Motor neuron (in vitro differentiated cells): Measurements from ENCODE around the gene HAS3. TPM values are rescaled to one million over a fixed set of nuclear protein-coding genes. Genes with fewer than 3 reads are reported as not detected.
"Not testable (repeated sequence)": the region's sequence is repeated elsewhere in the genome, so short reads cannot be mapped to it uniquely, and the experiment has no call there.

Experiments
- ATAC-seq, 8 experiments: fragments of 200-7000 bp; cut with Tn5 transposase; replicated peaks in 6 of 8; 2 replicates each; pipeline ENCODE4 v1.8.0; 2021; ENCODE audit warnings: mild to moderate bottlenecking in 8 of 8, moderate library complexity in 8 of 8
- H3K27ac ChIP-seq, 2 donors: fragments of 250-450 bp; sonication (Bioruptor Pico); 2 replicates each; pipeline ENCODE4 v1.9.0; 2021; ENCODE audit warnings: antibody characterized with exemption in 2 of 2, mild to moderate bottlenecking in 2 of 2, moderate library complexity in 1 of 2
- H3K4me1 ChIP-seq, 2 donors: fragments of 250-450 bp; sonication (Bioruptor Pico); replicated peaks in 1 of 2; 2 replicates each; pipeline ENCODE4 v1.6.1; 2021; ENCODE audit warnings: antibody characterized with exemption in 2 of 2, mild to moderate bottlenecking in 2 of 2, moderate library complexity in 1 of 2
- H3K4me3 ChIP-seq, 5 donors: fragments of 250-450 bp; sonication (Bioruptor Pico); 2 replicates each; pipeline ENCODE4 v1.9.0; 2021; ENCODE audit warnings: antibody characterized with exemption in 5 of 5, mild to moderate bottlenecking in 5 of 5, moderate library complexity in 4 of 5
- WGBS, 10 experiments: fragments of 450-650 bp; shearing (Covaris generic); methylation state at CpG; one replicate each; pipeline ENCODE4 v1.0.0; 2022; 5-methylcytosine and 5-hydroxymethylcytosine counted together
- in situ Hi-C, 9 experiments: fragments of 400-800 bp; cut with MboI; loops; one replicate each; pipeline ENCODE4 v1.15.0; 2021; ENCODE audit warnings: low sequenced_read_pairs in 9 of 9, low pct_unique_long_range_greater_than_20kb in 2 of 9; ENCODE audit not compliant: unreplicated experiment in 9 of 9
- total RNA-seq, 8 experiments: library from RNA; unstranded; fragments of 300-600 nt; gene quantifications; 2 replicates each; pipeline versions ENCODE4 v1.2.3 to v1.2.4, GENCODE V29; 2022

Gene HAS3
- total RNA-seq, 8 experiments from 2014 or later, result 1.0 to 38.8 (median 2.5) TPM

DNA sequence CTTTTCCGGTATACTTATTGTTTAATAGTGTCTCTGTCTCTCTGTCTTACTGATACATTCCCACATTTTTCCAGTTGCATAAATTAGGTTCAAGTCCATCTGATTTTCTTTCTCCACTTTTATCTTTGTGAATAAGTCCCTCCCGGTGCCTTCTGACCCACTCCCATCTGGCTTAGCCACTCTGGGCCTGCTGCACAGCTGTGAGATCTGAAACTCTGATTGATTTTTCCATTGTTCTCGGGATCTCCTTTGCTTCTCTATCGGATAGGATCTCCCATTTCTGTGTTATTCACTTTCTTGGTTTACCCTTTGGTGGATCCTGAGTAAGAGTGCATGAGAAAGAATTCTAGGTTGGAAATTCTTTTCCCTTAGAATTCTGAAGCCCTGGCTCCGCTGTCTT lies 35.6 kb downstream of the HAS3 start:
- peak in 1 of 8 experiments; percentile 33 for ATAC-seq
- Histone ChIP-seq H3K4me3 (no peak overlapping the region), H3K4me1 (no peaks in the 10 kb centered on the region), H3K27ac (no peak overlapping the region)
- WGBS, 10 experiments, result 41 to 88% (median 70%) methylated on average over 2 to 5 of the region's 5 CpGs
- in situ Hi-C loops, result loop anchor here in 1 of 9 experiments (25.0 kb wide), 1 partner anchor 254 kb away; no protein-coding TSS in a partner anchor

DNA sequence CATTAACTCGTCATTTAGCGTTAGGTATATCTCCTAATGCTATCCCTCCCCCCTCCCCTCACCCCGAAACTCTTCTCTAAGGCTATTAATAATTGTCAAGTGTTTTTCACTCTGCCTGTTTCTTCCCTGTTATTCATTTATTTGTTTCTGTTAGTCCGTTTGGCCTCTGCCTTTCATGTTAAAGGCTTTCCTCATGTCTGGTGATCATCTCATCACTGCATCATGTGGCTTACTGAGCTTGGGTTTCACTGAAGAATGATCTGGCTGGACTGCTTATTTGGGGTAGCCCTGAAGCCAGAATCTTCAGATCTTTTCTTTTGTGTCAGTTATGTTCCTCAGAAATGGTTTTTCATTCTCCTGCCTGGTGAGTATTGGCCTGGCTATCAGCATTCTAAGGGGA lies 36.5 kb downstream of the HAS3 start:
- ATAC-seq, result no peak
- Histone ChIP-seq H3K4me1 (no peaks in the 10 kb centered on the region), H3K4me3 (no peak overlapping the region), H3K27ac (no peak overlapping the region)
- WGBS, 10 experiments, result 40 to 94% (median 68%) methylated on average over 1 to 4 of the region's 4 CpGs; no CpG with 5 or more reads in 4 of the 10 experiments
- in situ Hi-C loops, result loop anchor here in 1 of 9 experiments (25.0 kb wide), 1 partner anchor 255 kb away; no protein-coding TSS in a partner anchor

DNA sequence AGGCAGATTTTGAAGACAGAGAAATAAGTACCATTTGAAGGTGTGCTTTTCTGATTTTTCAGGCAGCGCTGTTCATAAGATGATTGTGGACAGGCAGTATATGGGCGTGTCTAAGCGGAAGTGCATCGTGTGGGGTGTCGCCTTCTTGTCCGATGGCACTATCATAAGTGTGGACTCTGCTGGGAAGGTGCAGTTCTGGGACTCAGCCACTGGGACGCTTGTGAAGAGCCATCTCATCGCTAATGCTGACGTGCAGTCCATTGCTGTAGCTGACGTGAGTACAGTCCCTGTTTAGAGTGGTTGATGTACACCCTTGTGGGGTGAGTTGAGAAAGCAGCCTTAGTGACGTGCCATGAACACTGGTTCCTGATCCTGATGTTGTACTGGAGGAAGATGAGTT lies 37.7 kb downstream of the HAS3 start:
- no peaks in the 10 kb centered on the region for H3K4me1 ChIP-seq
- in situ Hi-C loops, result loop anchor here in 1 of 9 experiments (25.0 kb wide), 1 partner anchor 256 kb away; no protein-coding TSS in a partner anchor
- no peak overlapping the region for H3K4me3 ChIP-seq
- ATAC-seq, result peak in 3 of 8 experiments; percentile 30 to 77 (median 58)
- WGBS, 10 experiments, result 58 to 100% (median 89%) methylated on average over 1 to 5 of the region's 11 CpGs; no CpG with 5 or more reads in 2 of the 10 experiments
- no peak overlapping the region for H3K27ac ChIP-seq

DNA sequence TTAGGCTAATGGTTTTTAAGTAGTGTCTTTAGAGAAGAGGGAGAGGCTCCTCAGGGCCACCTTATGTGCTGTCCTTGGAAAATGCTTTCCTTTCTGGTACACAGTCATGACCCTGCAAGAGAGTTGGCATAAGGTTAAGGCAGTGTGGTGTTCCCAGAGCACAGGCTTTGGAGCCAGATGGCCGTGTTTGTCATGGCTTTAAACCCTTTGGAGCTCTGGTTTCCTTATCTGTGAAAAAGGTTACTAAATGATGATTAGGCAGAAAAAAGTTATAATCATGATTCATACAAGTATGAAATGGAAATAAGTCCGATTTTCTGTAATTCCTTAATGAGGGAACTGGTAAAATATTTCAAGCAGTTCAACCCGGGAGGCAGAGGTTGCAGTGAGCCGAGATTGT lies 40.2 kb downstream of the HAS3 start:
- in situ Hi-C loops, result loop anchor here in 1 of 9 experiments (25.0 kb wide), 1 partner anchor 258 kb away; no protein-coding TSS in a partner anchor
- H3K4me1 ChIP-seq, result no peaks in the 10 kb centered on the region
- no peak overlapping the region for H3K27ac ChIP-seq
- H3K4me3 ChIP-seq, result no peak overlapping the region
- 52 to 100% (median 87%) methylated on average over 2 to 4 of the region's 4 CpGs; no CpG with 5 or more reads in 2 of the 10 experiments for WGBS, 10 experiments
- no peak for ATAC-seq

DNA sequence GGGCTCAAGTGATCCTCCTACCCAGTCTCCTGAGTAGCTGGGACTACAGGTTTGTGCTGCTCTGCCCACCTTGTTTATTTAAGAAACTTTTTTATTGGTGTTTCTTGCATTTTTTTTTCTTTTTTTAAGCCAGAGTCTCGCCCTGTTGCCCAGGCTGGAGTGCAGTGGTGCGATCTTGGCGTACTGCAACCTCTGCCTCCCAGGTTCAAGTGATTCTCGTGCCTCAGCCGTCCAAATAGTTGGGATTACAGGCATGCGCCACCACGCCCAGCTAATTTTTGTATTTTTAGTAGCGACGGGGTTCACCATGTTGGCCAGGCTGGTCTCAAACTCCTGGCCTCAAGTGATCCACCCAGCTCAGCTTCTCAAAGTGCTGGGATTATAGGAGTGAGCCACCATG lies 44.2 kb downstream of the HAS3 start:
- not testable (repeated sequence) for H3K4me1 ChIP-seq, H3K4me3 ChIP-seq, H3K27ac ChIP-seq, ATAC-seq
- in situ Hi-C loops, result loop anchor here in 4 of 9 experiments (25.0 kb wide), 2 partner anchors 138 to 262 kb away; no protein-coding TSS in a partner anchor
- WGBS, 10 experiments, result 78 to 100% (median 92%) methylated on average over 1 to 8 of the region's 9 CpGs; no CpG with 5 or more reads in 2 of the 10 experiments

DNA sequence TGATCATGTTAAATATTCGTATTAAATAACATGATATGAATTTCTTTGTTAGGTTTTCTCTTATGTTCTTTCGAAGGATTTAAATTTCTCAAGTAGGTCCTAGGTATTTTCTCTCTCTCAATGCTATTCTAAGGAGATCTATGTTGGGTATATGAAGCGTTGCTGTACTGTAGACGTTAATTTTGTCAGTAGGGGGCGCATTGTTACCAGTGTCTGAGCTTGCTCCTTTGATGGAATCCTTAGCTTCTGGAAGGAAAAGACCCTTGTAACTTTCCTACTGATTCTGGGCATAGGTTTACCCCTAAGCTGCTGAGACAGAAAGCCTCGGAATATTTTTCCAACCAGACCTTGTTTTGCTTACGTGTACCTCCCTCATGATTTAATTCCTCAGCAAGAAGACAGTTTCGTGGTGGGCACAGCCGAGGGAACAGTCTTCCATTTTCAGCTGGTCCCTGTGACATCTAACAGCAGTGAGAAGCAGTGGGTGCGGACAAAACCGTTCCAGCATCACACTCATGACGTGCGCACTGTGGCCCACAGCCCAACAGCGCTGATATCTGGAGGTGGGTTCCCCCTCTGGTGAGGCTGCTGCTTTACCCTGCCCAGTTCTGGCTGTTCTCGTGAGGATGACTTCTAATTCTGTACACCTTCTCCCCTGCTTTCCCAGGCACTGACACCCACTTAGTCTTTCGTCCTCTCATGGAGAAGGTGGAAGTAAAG lies 44.9 kb downstream of the HAS3 start:
- peak; percentile 72 to 95 (median 82) for ATAC-seq
- Histone ChIP-seq H3K4me1 (no peaks in the 10 kb centered on the region), H3K27ac (no peak overlapping the region), H3K4me3 (no peak overlapping the region)
- WGBS, 10 experiments, result 7 to 89% (median 46%) methylated on average over 3 to 11 of the region's 16 CpGs
- in situ Hi-C loops, result loop anchor here in 4 of 9 experiments (25.0 kb wide), 1 partner anchor 137 kb away; no protein-coding TSS in a partner anchor

DNA sequence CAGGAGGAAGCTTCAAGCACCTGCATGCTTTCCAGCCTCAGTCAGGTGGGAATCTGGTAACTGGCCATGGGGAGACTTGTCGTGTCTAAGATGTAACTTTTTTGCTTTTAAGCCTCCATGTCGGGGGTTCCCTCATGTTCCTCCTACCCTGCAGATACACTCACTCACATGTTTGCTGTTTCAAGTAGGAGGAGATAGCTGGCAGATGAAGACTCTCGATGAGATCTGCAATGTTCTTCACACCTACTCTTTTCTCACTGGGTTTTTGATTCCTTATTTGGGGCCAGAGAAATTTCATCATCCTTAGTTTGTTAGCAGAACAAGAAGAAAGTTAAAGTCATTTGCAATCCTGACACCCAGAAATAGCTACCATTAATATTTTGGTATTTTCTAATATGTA lies 51.7 kb downstream of the HAS3 start:
- Histone ChIP-seq H3K27ac (no peak overlapping the region), H3K4me3 (no peak overlapping the region), H3K4me1 (no peaks in the 10 kb centered on the region)
- in situ Hi-C loops, result loop anchor here in 4 of 9 experiments (25.0 kb wide), 1 partner anchor 130 kb away; no protein-coding TSS in a partner anchor
- ATAC-seq, result no peak
- 17 to 100% (median 94%) methylated on average over 1 to 3 of the region's 3 CpGs; no CpG with 5 or more reads in 3 of the 10 experiments for WGBS, 10 experiments

DNA sequence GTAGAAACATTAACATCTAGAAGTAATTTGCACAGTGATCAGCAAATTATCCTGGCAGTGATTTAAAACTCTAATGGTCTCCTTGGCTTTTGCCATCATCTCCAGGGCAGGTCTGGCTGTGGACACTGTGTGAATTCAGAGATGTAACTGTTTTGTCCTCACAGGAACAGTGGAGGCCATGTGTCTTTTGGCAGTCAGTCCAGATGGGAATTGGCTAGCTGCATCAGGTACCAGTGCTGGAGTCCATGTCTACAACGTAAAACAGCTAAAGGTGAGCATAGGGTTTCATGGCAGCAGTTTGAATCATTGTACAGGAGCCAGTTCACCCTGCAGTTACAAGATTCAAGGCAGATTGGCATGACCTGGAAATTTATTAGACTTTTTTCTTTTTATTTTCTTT lies 54.7 kb downstream of the HAS3 start:
- 100% methylated on average over 1 of the region's 1 CpG; no CpG with 5 or more reads in 5 of the 10 experiments for WGBS, 10 experiments
- no peaks in the 10 kb centered on the region for H3K4me1 ChIP-seq
- no peak overlapping the region for H3K27ac ChIP-seq
- ATAC-seq, result no peak
- in situ Hi-C loops, result loop anchor here in 4 of 9 experiments (25.0 kb wide), 1 partner anchor 127 kb away; no protein-coding TSS in a partner anchor
- no peak overlapping the region for H3K4me3 ChIP-seq

DNA sequence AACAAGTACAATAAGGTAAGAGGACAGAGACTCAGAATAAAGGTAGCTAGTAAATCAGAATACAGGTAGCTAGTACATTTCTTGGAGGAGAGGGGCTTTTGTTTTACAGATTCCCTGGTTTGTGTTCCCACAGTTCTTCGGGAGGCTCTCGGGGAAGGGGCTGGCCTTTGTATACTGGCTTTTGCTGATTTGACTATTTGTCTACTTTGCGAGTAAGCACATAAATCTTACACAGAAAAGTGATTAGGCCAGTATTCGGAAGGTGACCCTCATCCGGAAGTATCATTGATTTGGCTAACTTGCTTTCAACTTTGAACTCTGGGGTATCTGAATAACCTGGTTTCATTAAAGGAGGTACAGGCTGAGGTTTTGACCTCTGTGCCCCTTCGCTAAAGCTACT lies 60.1 kb downstream of the HAS3 start:
- ATAC-seq, result no peak
- 70 to 100% (median 92%) methylated on average over 2 to 6 of the region's 6 CpGs; no CpG with 5 or more reads in 1 of the 10 experiments for WGBS, 10 experiments
- H3K4me1 ChIP-seq, result peaks cover 11 to 13% of the 10 kb centered on the region in 2 donors
- in situ Hi-C loops, result loop anchor here in 4 of 9 experiments (25.0 kb wide), 1 partner anchor 122 kb away; no protein-coding TSS in a partner anchor
- no peak overlapping the region for H3K4me3 ChIP-seq
- H3K27ac ChIP-seq, result peak overlapping the region; percentile 55 to 71

DNA sequence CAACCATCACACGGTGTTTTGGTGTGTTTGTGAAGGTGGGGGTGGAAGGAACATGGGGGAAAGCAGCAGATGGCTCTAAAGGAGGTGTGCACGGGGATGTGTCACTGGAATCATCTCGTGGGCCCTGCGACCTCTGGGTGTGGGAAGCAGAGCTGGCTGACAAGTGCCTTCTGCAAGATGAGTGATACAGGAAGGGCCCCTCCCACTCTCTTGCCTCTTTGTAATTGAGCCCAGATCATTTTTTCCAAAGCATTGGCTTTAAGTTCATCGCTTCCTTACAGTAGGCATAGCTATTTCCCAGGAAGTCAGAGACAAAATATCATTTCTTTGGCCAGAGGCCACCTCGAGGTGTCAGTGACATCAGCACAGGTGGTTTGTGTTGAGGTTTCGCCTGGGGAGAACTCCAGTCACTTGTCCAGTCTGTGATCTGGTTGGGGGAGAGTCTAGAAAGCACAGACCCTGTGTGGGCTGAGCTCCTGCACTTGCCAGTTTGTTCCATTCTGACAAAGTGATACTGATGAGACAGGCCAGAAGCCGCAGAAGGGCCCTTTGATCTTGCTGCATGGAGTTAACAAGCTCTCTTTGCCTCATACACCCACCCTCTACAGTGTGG lies 60.9 kb downstream of the HAS3 start:
- WGBS, 10 experiments, result 7 to 100% (median 70%) methylated on average over 1 to 7 of the region's 8 CpGs; no CpG with 5 or more reads in 4 of the 10 experiments
- peak in 6 of 8 experiments; percentile 55 to 93 (median 86) for ATAC-seq
- H3K4me1 ChIP-seq, result peaks cover 11 to 13% of the 10 kb centered on the region in 2 donors
- no peak overlapping the region for H3K4me3 ChIP-seq
- in situ Hi-C loops, result loop anchor here in 4 of 9 experiments (25.0 kb wide), 1 partner anchor 121 kb away; no protein-coding TSS in a partner anchor
- peak overlapping the region; percentile 55 to 71 for H3K27ac ChIP-seq

DNA sequence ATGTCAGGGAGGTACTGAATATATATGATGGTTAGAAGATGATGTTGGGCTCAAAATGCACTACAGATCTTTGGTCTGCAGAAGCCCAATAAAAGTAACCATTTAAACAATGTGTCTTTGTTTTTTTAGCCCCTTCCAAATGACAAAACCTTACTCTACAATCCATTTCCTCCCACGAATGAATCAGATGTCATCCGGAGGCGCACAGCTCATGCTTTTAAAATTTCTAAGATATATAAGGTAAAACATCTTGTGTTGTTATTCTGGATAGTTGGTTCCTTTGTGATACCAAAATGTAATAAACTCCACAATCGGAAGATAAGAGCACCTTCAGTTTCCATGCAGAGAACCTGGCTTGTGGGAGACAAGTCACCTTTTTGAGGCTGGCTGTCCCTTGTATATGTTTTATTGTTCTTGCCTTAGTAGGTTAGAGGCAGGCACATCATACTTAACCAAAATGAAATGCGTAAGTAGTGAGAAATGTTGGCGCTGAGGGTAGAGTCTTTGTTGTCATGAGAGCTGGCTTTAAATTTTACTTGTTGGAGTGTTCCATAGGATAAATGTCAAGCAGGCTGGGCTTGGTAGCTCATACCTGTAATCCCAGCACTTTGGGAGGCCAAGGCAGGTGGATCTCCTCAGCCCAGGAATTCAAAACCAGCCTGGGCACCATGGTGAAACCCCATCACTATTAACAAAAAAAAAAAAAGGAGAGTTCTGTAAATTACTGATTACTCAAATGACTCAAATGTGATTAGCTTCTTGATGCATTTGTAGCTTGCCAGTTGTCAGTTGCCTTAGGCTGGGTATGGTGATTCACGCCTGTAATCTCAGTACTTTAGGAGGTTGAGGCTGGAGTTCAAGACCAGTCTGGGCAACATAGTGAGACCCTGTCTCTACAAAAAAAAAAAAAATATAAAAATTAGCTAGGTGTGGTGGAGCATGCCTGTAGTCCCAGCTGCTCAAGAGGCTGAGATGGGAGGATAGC lies 61.8 kb downstream of the HAS3 start:
- ATAC-seq, result no peak
- Histone ChIP-seq H3K4me1 (peaks cover 11 to 13% of the 10 kb centered on the region in 2 donors), H3K27ac (no peak overlapping the region), H3K4me3 (no peak overlapping the region)
- in situ Hi-C loops, result loop anchor here in 4 of 9 experiments (25.0 kb wide), 1 partner anchor 120 kb away; no protein-coding TSS in a partner anchor
- WGBS, 10 experiments, result 66 to 100% (median 94%) methylated on average over 3 to 7 of the region's 7 CpGs; no CpG with 5 or more reads in 1 of the 10 experiments
